Measurements from ENCODE around the gene LAMB2.

LAMB2 gene

GRCh38 chr3:49153349-49153912 is 20.6 kb upstream of the LAMB2 start:
- Histone ChIP-seq H3K4me3 (ENCODE audit: low read length) (no peak overlapping the region), H3K9ac (ENCODE audit: low read length) (no peak overlapping the region), H3K4me1 (ENCODE audit: control insufficient read depth, insufficient read depth, low read length) (no peaks in the 10 kb centered on the region), H3K27ac (ENCODE audit: low read depth, low read length) (no peak overlapping the region), H3K27me3 (ENCODE audit: control insufficient read depth, insufficient read depth, low read length) (no peaks in the 10 kb centered on the region), H3K36me3 (ENCODE audit: control insufficient read depth, insufficient read depth, low read length) (no peaks in the 10 kb centered on the region)

GRCh38 chr3:49151610-49152009 is 18.8 kb upstream of the LAMB2 start:
- no peak overlapping the region for H3K4me3 ChIP-seq (ENCODE audit: low read length)
- H3K4me1 ChIP-seq (ENCODE audit: control insufficient read depth, insufficient read depth, low read length): no peaks in the 10 kb centered on the region
- no peaks in the 10 kb centered on the region for H3K36me3 ChIP-seq (ENCODE audit: control insufficient read depth, insufficient read depth, low read length)
- no peak overlapping the region for H3K9ac ChIP-seq (ENCODE audit: low read length)
- no peak overlapping the region for H3K27ac ChIP-seq (ENCODE audit: low read depth, low read length)
- no peaks in the 10 kb centered on the region for H3K27me3 ChIP-seq (ENCODE audit: control insufficient read depth, insufficient read depth, low read length)

- H3K36me3 ChIP-seq (ENCODE audit: control insufficient read depth, insufficient read depth, low read length): no peaks in the 10 kb centered on the region
- no peaks in the 10 kb centered on the region for H3K27me3 ChIP-seq (ENCODE audit: control insufficient read depth, insufficient read depth, low read length)
- no peak overlapping the region for H3K4me3 ChIP-seq (ENCODE audit: low read length)
- no peaks in the 10 kb centered on the region for H3K4me1 ChIP-seq (ENCODE audit: control insufficient read depth, insufficient read depth, low read length)
- no peak overlapping the region for H3K27ac ChIP-seq (ENCODE audit: low read depth, low read length)
- no peak overlapping the region for H3K9ac ChIP-seq (ENCODE audit: low read length)
Observed at GRCh38 chr3:49148159-49148558, 15.3 kb upstream of the LAMB2 start.

GRCh38 chr3:49140080-49140479 is 7.2 kb upstream of the LAMB2 start:
- H3K36me3 ChIP-seq (ENCODE audit: control insufficient read depth, insufficient read depth, low read length): no peaks in the 10 kb centered on the region
- H3K4me1 ChIP-seq (ENCODE audit: control insufficient read depth, insufficient read depth, low read length): no peaks in the 10 kb centered on the region
- no peak overlapping the region for H3K27ac ChIP-seq (ENCODE audit: low read depth, low read length)
- H3K27me3 ChIP-seq (ENCODE audit: control insufficient read depth, insufficient read depth, low read length): no peaks in the 10 kb centered on the region
- H3K9ac ChIP-seq (ENCODE audit: low read length): no peak overlapping the region
- no peak overlapping the region for H3K4me3 ChIP-seq (ENCODE audit: low read length)

- no peaks in the 10 kb centered on the region for H3K27me3 ChIP-seq (ENCODE audit: control insufficient read depth, insufficient read depth, low read length)
- H3K36me3 ChIP-seq (ENCODE audit: control insufficient read depth, insufficient read depth, low read length): peaks cover 2% of the 10 kb centered on the region
- no peak overlapping the region for H3K4me3 ChIP-seq (ENCODE audit: low read length)
- no peak overlapping the region for H3K9ac ChIP-seq (ENCODE audit: low read length)
- peaks cover 12% of the 10 kb centered on the region for H3K4me1 ChIP-seq (ENCODE audit: control insufficient read depth, insufficient read depth, low read length)
- H3K27ac ChIP-seq (ENCODE audit: low read depth, low read length): no peak overlapping the region
Observed at GRCh38 chr3:49135499-49135898, 2.6 kb upstream of the LAMB2 start.

- H3K27ac ChIP-seq (ENCODE audit: low read depth, low read length): no peak overlapping the region
- peaks cover 2% of the 10 kb centered on the region for H3K36me3 ChIP-seq (ENCODE audit: control insufficient read depth, insufficient read depth, low read length)
- H3K27me3 ChIP-seq (ENCODE audit: control insufficient read depth, insufficient read depth, low read length): no peaks in the 10 kb centered on the region
- peaks cover 12% of the 10 kb centered on the region for H3K4me1 ChIP-seq (ENCODE audit: control insufficient read depth, insufficient read depth, low read length)
- H3K9ac ChIP-seq (ENCODE audit: low read length): no peak overlapping the region
- H3K4me3 ChIP-seq (ENCODE audit: low read length): no peak overlapping the region
Observed at GRCh38 chr3:49134471-49135265, 1.8 kb upstream of the LAMB2 start.

- Histone ChIP-seq H3K27ac (ENCODE audit: low read depth, low read length) (peak overlapping the region; percentile 91), H3K4me3 (ENCODE audit: low read length) (peak overlapping the region; percentile 88), H3K36me3 (ENCODE audit: control insufficient read depth, insufficient read depth, low read length) (peaks cover 2% of the 10 kb centered on the region), H3K4me1 (ENCODE audit: control insufficient read depth, insufficient read depth, low read length) (peaks cover 12% of the 10 kb centered on the region), H3K27me3 (ENCODE audit: control insufficient read depth, insufficient read depth, low read length) (no peaks in the 10 kb centered on the region), H3K9ac (ENCODE audit: low read length) (peak overlapping the region; percentile 32)
Observed at GRCh38 chr3:49133226-49133951, 539 bp upstream of the LAMB2 start.

- peak overlapping the region; percentile 88 for H3K4me3 ChIP-seq (ENCODE audit: low read length)
- no peaks in the 10 kb centered on the region for H3K27me3 ChIP-seq (ENCODE audit: control insufficient read depth, insufficient read depth, low read length)
- H3K4me1 ChIP-seq (ENCODE audit: control insufficient read depth, insufficient read depth, low read length): peaks cover 12% of the 10 kb centered on the region
- peak overlapping the region; percentile 41 for H3K9ac ChIP-seq (ENCODE audit: low read length)
- H3K27ac ChIP-seq (ENCODE audit: low read depth, low read length): peak overlapping the region; percentile 91
- H3K36me3 ChIP-seq (ENCODE audit: control insufficient read depth, insufficient read depth, low read length): peaks cover 2% of the 10 kb centered on the region
Observed at GRCh38 chr3:49132073-49132436, 795 bp downstream of the LAMB2 start.

GRCh38 chr3:49131576-49131975 is 1.3 kb downstream of the LAMB2 start:
- peak overlapping the region; percentile 88 for H3K4me3 ChIP-seq (ENCODE audit: low read length)
- no peak overlapping the region for H3K9ac ChIP-seq (ENCODE audit: low read length)
- peaks cover 2% of the 10 kb centered on the region for H3K36me3 ChIP-seq (ENCODE audit: control insufficient read depth, insufficient read depth, low read length)
- H3K27ac ChIP-seq (ENCODE audit: low read depth, low read length): no peak overlapping the region
- no peaks in the 10 kb centered on the region for H3K27me3 ChIP-seq (ENCODE audit: control insufficient read depth, insufficient read depth, low read length)
- H3K4me1 ChIP-seq (ENCODE audit: control insufficient read depth, insufficient read depth, low read length): peaks cover 12% of the 10 kb centered on the region

GRCh38 chr3:49131040-49131439 is 1.8 kb downstream of the LAMB2 start:
- Histone ChIP-seq H3K4me3 (ENCODE audit: low read length) (no peak overlapping the region), H3K36me3 (ENCODE audit: control insufficient read depth, insufficient read depth, low read length) (peaks cover 6% of the 10 kb centered on the region)

GRCh38 chr3:49124991-49125670 is 7.7 kb downstream of the LAMB2 start:
- no peak overlapping the region for H3K9ac ChIP-seq (ENCODE audit: low read length)
- H3K27me3 ChIP-seq (ENCODE audit: control insufficient read depth, insufficient read depth, low read length): no peaks in the 10 kb centered on the region
- peaks cover 20% of the 10 kb centered on the region for H3K36me3 ChIP-seq (ENCODE audit: control insufficient read depth, insufficient read depth, low read length)
- peaks cover 3% of the 10 kb centered on the region for H3K4me1 ChIP-seq (ENCODE audit: control insufficient read depth, insufficient read depth, low read length)
- no peak overlapping the region for H3K4me3 ChIP-seq (ENCODE audit: low read length)
- H3K27ac ChIP-seq (ENCODE audit: low read depth, low read length): no peak overlapping the region

More at GRCh38 chr3:49131040-49131439, 1.8 kb downstream of the LAMB2 start:
- no peak overlapping the region for H3K27ac ChIP-seq (ENCODE audit: low read depth, low read length)
- no peak overlapping the region for H3K9ac ChIP-seq (ENCODE audit: low read length)
- peaks cover 12% of the 10 kb centered on the region for H3K4me1 ChIP-seq (ENCODE audit: control insufficient read depth, insufficient read depth, low read length)
- H3K27me3 ChIP-seq (ENCODE audit: control insufficient read depth, insufficient read depth, low read length): no peaks in the 10 kb centered on the region

GRCh38 chr3:49124203-49124602 is 8.6 kb downstream of the LAMB2 start:
- H3K36me3 ChIP-seq (ENCODE audit: control insufficient read depth, insufficient read depth, low read length): peaks cover 20% of the 10 kb centered on the region
- H3K27me3 ChIP-seq (ENCODE audit: control insufficient read depth, insufficient read depth, low read length): no peaks in the 10 kb centered on the region
- no peak overlapping the region for H3K9ac ChIP-seq (ENCODE audit: low read length)
- H3K4me1 ChIP-seq (ENCODE audit: control insufficient read depth, insufficient read depth, low read length): peaks cover 10% of the 10 kb centered on the region
- H3K4me3 ChIP-seq (ENCODE audit: low read length): no peak overlapping the region
- no peak overlapping the region for H3K27ac ChIP-seq (ENCODE audit: low read depth, low read length)

All from rectal smooth muscle tissue (tissue), 1 donor.